NCI-H146 treated with DMSO at 0.1 percent for 48 hours (cell line): Measurements from ENCODE around the gene RAB1B.
"Not testable (repeated sequence)": the region's sequence is repeated elsewhere in the genome, so short reads cannot be mapped to it uniquely, and the experiment has no call there.

Experiments used
- DNase-seq: peaks from one replicate; lab custom pipeline; 2025; ENCODE audit not compliant: unreplicated experiment; lab: John Stamatoyannopoulos, UW

Gene RAB1B

GRCh38 chr11:66239511-66239910, 28.9 kb upstream of the RAB1B start:
- no peak for DNase-seq

GRCh38 chr11:66239998-66240780, 28.2 kb upstream of the RAB1B start:
- DNase-seq = no peak

DNA sequence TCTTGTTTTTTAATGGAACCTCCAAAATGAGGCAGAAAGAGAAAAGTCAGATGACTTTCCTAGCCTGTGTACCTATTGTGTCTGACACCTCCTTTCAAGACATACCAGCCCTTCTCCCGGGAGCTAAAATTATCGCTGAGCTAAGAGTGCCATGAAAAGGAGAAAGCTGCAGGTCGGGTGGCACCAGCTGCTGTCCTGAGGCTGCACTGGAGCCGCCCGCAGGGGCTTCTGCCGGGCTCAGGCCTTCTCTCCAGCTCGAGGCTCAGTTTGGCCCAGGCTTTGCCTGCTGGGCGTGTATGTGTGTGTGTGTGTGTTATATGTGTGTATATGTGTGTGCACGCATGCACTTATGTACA, 27.7 kb upstream of the RAB1B start:
- DNase-seq = no peak

DNA sequence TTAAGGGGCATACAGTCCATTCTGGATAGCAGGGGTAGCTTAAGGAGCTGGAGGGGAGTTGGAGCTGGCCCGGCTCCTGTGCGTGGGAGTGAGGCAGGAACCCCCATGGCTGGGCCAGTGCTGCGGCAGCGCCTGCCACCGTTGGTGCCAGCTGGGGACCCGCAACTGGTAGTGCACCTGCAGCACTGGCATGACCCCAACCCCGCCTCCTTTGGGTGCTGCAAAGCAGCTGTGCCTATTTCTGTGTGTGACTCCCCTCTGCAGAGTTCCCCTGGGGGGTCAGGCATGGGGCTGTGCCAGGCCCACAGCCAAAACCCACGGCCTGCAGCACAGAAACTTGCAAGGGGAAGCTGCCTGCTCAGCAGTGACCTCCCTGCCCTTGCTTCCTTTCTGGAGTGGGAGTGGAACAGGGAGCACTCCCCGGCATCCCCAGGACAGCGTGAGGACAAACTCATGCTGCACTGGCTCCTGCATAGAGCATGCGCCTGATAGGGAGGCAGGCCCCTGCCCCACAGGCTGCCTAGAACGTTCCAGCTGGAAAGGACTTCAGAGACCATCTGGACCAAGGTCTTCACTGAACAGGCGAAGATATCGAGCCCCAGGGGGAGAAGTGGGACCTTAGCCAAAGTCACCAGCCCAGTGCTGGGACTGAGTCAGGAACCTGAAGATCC, 26.2 kb upstream of the RAB1B start:
- no peak for DNase-seq

DNA sequence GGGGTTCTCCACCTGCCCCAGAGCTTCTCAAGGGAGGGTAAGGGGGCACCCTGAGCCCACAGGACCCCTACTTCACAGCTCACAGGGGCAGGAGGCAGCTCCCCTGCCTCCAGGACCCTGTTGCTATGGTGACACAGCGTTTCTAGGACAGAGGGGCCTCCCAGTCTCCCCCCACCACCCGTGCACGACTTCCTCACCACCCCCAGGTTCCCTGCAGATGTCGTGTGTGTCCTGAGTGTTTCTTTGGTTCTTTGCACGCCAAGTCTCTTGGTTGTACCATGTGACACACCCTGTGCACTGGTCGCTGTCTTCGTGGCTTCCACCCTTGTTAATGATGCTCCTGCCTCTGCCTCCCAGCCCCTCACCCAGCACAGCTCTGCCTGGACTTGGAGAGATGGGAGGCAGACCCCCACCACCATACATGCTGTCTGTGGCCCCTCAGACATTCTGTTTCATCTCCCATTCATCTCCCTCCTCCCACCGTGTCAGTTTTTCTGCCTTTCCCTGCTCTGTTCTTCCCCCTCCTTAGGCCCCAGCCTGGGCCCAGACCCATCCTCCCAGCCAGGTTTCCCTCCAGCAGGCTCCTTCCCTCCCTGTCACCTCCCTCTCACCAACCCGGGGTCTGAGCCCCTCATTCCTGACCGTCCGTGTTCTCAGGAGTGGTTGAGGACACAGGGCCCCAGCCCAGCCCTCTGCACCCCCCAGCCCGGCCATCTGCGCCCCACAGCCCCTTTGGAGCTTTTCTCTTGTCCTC, 24.5 kb upstream of the RAB1B start:
- DNase-seq = no peak

- no peak for DNase-seq
Measured at GRCh38 chr11:66247295-66247694, 21.1 kb upstream of the RAB1B start.

- no peak for DNase-seq
Measured at GRCh38 chr11:66247801-66248200, 20.6 kb upstream of the RAB1B start.

- DNase-seq = no peak
Measured at GRCh38 chr11:66248903-66249302, 19.5 kb upstream of the RAB1B start.

- DNase-seq = no peak
Measured at GRCh38 chr11:66251809-66252208, 16.6 kb upstream of the RAB1B start.

DNA sequence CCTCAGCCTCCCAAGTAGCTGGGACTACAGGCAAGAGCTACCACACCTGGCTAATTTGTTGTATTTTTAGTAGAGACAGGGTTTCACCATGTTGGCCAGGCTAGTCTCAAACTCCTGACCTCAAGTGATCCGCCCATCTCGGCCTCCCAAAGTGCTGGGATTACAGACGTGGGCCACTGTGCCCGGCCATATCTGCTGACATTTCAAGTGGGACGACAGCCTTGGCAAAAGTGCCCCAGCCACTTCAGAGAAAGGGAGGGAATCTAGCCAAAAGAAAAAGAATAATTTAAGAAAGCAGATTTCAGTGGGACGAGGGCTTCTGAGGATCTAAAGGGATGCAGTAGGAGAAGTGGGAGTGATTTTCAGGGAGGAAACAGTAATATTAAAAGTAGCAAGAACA, 15.4 kb upstream of the RAB1B start:
- not testable (repeated sequence) for DNase-seq

- no peak for DNase-seq
Measured at GRCh38 chr11:66258473-66258893, 10.0 kb upstream of the RAB1B start.

GRCh38 chr11:66259225-66259624, 9.2 kb upstream of the RAB1B start:
- DNase-seq = no peak

GRCh38 chr11:66259956-66260355, 8.5 kb upstream of the RAB1B start:
- no peak for DNase-seq

GRCh38 chr11:66261578-66261977, 6.9 kb upstream of the RAB1B start:
- DNase-seq = no peak

GRCh38 chr11:66262191-66262590, 6.2 kb upstream of the RAB1B start:
- no peak for DNase-seq

- no peak for DNase-seq
Measured at GRCh38 chr11:66262696-66263095, 5.7 kb upstream of the RAB1B start.

GRCh38 chr11:66263231-66263630, 5.2 kb upstream of the RAB1B start:
- DNase-seq = no peak

DNA sequence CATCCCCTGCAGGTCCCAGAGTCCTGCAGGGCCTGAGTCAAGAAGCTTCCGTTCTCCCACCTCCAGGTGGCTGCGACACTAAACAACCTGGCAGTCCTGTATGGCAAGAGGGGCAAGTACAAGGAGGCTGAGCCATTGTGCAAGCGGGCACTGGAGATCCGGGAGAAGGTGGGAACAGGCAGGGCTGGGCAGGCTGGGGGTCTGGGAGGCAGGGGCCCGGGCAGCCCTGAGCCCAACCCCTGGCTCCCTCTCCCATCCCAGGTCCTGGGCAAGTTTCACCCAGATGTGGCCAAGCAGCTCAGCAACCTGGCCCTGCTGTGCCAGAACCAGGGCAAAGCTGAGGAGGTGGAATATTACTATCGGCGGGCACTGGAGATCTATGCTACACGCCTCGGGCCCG, 4.7 kb upstream of the RAB1B start:
- DNase-seq = no peak

GRCh38 chr11:66264383-66264782, 4.1 kb upstream of the RAB1B start:
- DNase-seq = no peak

DNA sequence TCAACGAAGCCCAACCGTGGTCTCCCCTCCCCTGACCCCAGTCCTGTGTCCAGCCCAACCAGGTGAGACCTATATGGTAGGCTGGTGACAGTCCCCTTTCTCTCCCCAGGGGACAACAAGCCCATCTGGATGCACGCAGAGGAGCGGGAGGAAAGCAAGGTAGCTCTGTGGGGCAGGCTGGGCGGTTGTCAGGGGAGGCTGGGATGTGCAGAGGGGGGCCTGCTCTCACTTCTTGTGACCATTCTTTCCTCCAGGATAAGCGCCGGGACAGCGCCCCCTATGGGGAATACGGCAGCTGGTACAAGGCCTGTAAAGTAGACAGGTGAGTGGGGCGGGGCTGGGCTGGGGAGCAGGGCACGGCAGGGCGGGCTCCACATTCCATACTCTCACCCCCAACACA, 3.5 kb upstream of the RAB1B start:
- DNase-seq = no peak

- DNase-seq = no peak
Measured at GRCh38 chr11:66265531-66266377, 2.7 kb upstream of the RAB1B start.
